ENCODE measurements around the gene CLIC3. TPM values are rescaled to one million over a fixed set of nuclear protein-coding genes. Genes with fewer than 3 reads are reported as not detected.

The CLIC3 gene
- total RNA-seq, 2 experiments from 2014 or later = not detected

GRCh38 chr9:136964833-136965422, 31.4 kb downstream of the CLIC3 start:
- Histone ChIP-seq H3K79me2 (ENCODE audit: insufficient read depth, low read depth, low read length) (no peaks in the 10 kb centered on the region), H3K4me1 (ENCODE audit: insufficient read depth, low read length, poor library complexity, severe bottlenecking) (peaks cover 8% of the 10 kb centered on the region), H2AFZ (ENCODE audit: low read length) (no peak overlapping the region), H3K4me2 (ENCODE audit: low read length) (no peak overlapping the region), H3K36me3 (ENCODE audit: insufficient read depth, low read length) (no peaks in the 10 kb centered on the region), H3K9me2 (ENCODE audit: insufficient read depth, low read length) (no peaks in the 10 kb centered on the region), H3K4me3 (ENCODE audit: low read depth, low read length, poor library complexity, severe bottlenecking) (no peak overlapping the region), H4K20me1 (ENCODE audit: insufficient read depth, low read length) (no peaks in the 10 kb centered on the region), H3K27ac (ENCODE audit: low read depth, low read length, poor library complexity, severe bottlenecking) (no peak overlapping the region), H3K9me3 (ENCODE audit: low read length) (no peaks in the 10 kb centered on the region)
- no peak for DNase-seq (ENCODE audit: low spot score)
- CTCF ChIA-PET (ENCODE audit: unreplicated experiment) = interaction anchor here (0.7 kb wide), 1 partner anchor 14 kb away, joined by 3 read pairs; no protein-coding TSS in a partner anchor
- POLR2A ChIA-PET = interaction anchor here (0.7 kb wide), 1 partner anchor 37 kb away, joined by 4 read pairs; no protein-coding TSS in a partner anchor
- intact Hi-C loops (cut with micrococcal nuclease; ENCODE audit: unreplicated experiment) = no loop called here
- BruUV-seq (replicated peaks) = no TSS peak
- TF ChIP-seq, protein P1, sequence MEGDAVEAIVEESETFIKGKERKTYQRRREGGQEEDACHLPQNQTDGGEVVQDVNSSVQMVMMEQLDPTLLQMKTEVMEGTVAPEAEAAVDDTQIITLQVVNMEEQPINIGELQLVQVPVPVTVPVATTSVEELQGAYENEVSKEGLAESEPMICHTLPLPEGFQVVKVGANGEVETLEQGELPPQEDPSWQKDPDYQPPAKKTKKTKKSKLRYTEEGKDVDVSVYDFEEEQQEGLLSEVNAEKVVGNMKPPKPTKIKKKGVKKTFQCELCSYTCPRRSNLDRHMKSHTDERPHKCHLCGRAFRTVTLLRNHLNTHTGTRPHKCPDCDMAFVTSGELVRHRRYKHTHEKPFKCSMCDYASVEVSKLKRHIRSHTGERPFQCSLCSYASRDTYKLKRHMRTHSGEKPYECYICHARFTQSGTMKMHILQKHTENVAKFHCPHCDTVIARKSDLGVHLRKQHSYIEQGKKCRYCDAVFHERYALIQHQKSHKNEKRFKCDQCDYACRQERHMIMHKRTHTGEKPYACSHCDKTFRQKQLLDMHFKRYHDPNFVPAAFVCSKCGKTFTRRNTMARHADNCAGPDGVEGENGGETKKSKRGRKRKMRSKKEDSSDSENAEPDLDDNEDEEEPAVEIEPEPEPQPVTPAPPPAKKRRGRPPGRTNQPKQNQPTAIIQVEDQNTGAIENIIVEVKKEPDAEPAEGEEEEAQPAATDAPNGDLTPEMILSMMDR (conservative IDR thresholded peaks at IDR 0.05; ENCODE audit: low read length) = no peak
- TF ChIP-seq EZH2phosphoT487 (IDR thresholded peaks at IDR 0.05; ENCODE audit: borderline replicate concordance, low read depth, low read length) = no peak

DNA sequence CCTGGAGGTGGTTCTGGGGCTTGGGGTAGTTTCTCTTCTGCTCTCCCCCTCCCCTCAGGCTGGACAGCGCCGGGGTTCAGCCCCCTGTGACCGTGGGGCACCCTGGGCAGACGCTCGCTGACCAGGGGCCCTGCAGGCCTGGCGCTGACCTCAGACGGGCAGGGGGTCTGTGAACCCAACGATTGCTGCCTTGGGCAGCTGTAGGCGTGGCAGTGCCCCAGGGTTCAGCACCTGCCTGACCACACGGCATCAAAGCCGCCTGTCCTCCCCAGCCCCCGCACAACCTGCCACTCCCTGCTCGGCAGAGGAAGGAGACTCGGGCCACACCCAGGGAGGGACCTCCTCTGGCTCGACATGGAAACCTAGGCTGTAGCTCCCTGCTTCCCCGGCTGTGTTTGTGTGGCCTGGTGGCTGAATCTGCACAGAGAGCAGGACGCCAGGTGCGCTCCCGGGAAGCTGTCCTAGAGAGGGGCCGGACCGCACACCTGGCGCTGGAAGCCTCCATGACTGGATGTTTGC, 32.1 kb downstream of the CLIC3 start:
- no peaks in the 10 kb centered on the region for H3K9me2 ChIP-seq (ENCODE audit: insufficient read depth, low read length)
- ChIA-PET CTCF (ENCODE audit: unreplicated experiment) (no interaction called here), POLR2A (no interaction called here)
- no peak overlapping the region for H3K4me2 ChIP-seq (ENCODE audit: low read length)
- H3K4me1 ChIP-seq (ENCODE audit: insufficient read depth, low read length, poor library complexity, severe bottlenecking) = peaks cover 8% of the 10 kb centered on the region
- no peak for DNase-seq (ENCODE audit: low spot score)
- H3K9me3 ChIP-seq (ENCODE audit: low read length) = no peaks in the 10 kb centered on the region
- no peak overlapping the region for H2AFZ ChIP-seq (ENCODE audit: low read length)
- H3K36me3 ChIP-seq (ENCODE audit: insufficient read depth, low read length) = no peaks in the 10 kb centered on the region
- BruUV-seq (replicated peaks) = no TSS peak
- intact Hi-C loops (cut with micrococcal nuclease; ENCODE audit: unreplicated experiment) = no loop called here
- no peak for TF ChIP-seq EZH2phosphoT487 (IDR thresholded peaks at IDR 0.05; ENCODE audit: borderline replicate concordance, low read depth, low read length)
- TF ChIP-seq, protein P1 (conservative IDR thresholded peaks at IDR 0.05; ENCODE audit: low read length) = no peak
- H3K79me2 ChIP-seq (ENCODE audit: insufficient read depth, low read depth, low read length) = no peaks in the 10 kb centered on the region
- H3K4me3 ChIP-seq (ENCODE audit: low read depth, low read length, poor library complexity, severe bottlenecking) = no peak overlapping the region
- no peak overlapping the region for H3K27ac ChIP-seq (ENCODE audit: low read depth, low read length, poor library complexity, severe bottlenecking)
- no peaks in the 10 kb centered on the region for H4K20me1 ChIP-seq (ENCODE audit: insufficient read depth, low read length)

DNA sequence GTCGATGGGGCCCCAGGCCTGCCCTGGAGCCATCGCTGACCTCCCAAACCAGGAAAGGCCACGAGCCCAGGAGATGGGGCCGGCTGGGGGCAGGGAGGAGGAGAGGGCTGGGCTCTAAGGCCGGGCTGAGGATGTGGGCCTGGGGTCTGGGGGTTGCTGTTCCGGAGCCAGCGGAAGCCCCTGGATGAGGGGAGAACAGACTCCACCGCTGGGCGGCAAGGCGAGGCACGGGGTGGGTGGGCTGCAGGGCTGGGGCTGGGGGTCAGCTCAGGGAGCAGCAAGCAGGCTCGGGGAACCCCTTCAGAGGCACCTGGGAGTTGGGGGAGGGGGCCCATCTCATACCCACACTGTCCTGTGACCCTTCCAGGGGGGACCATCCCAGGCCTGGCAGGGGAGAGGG, 32.6 kb downstream of the CLIC3 start:
- peaks cover 8% of the 10 kb centered on the region for H3K4me1 ChIP-seq (ENCODE audit: insufficient read depth, low read length, poor library complexity, severe bottlenecking)
- H3K4me2 ChIP-seq (ENCODE audit: low read length) = no peak overlapping the region
- POLR2A ChIA-PET = no interaction called here
- TF ChIP-seq EZH2phosphoT487 (IDR thresholded peaks at IDR 0.05; ENCODE audit: borderline replicate concordance, low read depth, low read length) = no peak
- TF ChIP-seq, protein P1 (conservative IDR thresholded peaks at IDR 0.05; ENCODE audit: low read length) = no peak
- no peak for DNase-seq (ENCODE audit: low spot score)
- H3K79me2 ChIP-seq (ENCODE audit: insufficient read depth, low read depth, low read length) = no peaks in the 10 kb centered on the region
- no peaks in the 10 kb centered on the region for H4K20me1 ChIP-seq (ENCODE audit: insufficient read depth, low read length)
- no TSS peak for BruUV-seq (replicated peaks)
- H3K9me3 ChIP-seq (ENCODE audit: low read length) = no peaks in the 10 kb centered on the region
- H2AFZ ChIP-seq (ENCODE audit: low read length) = no peak overlapping the region
- no peaks in the 10 kb centered on the region for H3K9me2 ChIP-seq (ENCODE audit: insufficient read depth, low read length)
- no peaks in the 10 kb centered on the region for H3K36me3 ChIP-seq (ENCODE audit: insufficient read depth, low read length)
- H3K4me3 ChIP-seq (ENCODE audit: low read depth, low read length, poor library complexity, severe bottlenecking) = no peak overlapping the region
- CTCF ChIA-PET (ENCODE audit: unreplicated experiment) = no interaction called here
- H3K27ac ChIP-seq (ENCODE audit: low read depth, low read length, poor library complexity, severe bottlenecking) = no peak overlapping the region
- intact Hi-C loops (cut with micrococcal nuclease; ENCODE audit: unreplicated experiment) = no loop called here
